Sigmoid colon (tissue), 4 donors: Measurements from ENCODE around the gene PRELID3B.

Source experiments
- EP300 ChIP-seq, 4 donors: sonication (generic); formaldehyde crosslinking; IDR thresholded peaks; one replicate each; pipeline ENCODE4 v1.6.1; 2017; ENCODE audit warnings: antibody characterized with exemption in 4 of 4
- POLR2A ChIP-seq, 2 donors: fragments of 450-650 bp; IDR thresholded peaks; one replicate each; pipeline ENCODE4 v1.6.1; 2016; ENCODE audit warnings: antibody characterized with exemption in 2 of 2, mild to moderate bottlenecking in 2 of 2, moderate library complexity in 2 of 2
- POLR2AphosphoS5 ChIP-seq, 4 donors: sonication (generic); formaldehyde crosslinking; IDR thresholded peaks; one replicate each; pipeline ENCODE4 v1.6.1; 2017; ENCODE audit warnings: antibody characterized with exemption in 4 of 4
- TF ChIP-seq, protein P1 (sequence below), 4 experiments: fragments of 450-650 bp in 3 of 4; fragments of 200-600 bp in 1 of 4; IDR thresholded peaks; one replicate each; pipeline ENCODE4 v1.5.1; 2016 to 2019; ENCODE audit warnings: antibody characterized with exemption in 4 of 4, mild to moderate bottlenecking in 3 of 4, moderate library complexity in 2 of 4

DNA sequence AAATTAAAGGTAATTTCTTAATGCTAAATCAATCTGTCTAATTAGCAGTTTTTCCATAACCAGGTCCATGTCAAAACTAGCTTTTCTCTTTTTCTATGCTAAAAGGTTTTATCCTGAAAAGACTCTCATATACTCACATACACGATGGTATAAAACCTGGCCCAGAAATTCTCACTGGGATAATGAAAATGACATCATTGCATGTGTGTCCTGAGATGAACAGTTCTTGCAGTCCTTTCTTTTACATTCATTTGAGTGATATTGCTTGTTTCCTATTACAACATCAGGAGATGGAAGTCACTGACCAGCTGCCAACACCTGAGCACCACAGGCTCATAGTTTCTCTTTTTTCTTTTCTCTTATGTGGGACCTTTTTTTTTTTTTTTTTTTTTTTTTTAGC is 7.9 kb upstream of the PRELID3B start:
- TF ChIP-seq, protein P1, sequence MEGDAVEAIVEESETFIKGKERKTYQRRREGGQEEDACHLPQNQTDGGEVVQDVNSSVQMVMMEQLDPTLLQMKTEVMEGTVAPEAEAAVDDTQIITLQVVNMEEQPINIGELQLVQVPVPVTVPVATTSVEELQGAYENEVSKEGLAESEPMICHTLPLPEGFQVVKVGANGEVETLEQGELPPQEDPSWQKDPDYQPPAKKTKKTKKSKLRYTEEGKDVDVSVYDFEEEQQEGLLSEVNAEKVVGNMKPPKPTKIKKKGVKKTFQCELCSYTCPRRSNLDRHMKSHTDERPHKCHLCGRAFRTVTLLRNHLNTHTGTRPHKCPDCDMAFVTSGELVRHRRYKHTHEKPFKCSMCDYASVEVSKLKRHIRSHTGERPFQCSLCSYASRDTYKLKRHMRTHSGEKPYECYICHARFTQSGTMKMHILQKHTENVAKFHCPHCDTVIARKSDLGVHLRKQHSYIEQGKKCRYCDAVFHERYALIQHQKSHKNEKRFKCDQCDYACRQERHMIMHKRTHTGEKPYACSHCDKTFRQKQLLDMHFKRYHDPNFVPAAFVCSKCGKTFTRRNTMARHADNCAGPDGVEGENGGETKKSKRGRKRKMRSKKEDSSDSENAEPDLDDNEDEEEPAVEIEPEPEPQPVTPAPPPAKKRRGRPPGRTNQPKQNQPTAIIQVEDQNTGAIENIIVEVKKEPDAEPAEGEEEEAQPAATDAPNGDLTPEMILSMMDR (IDR thresholded peaks at IDR 0.05) = no peak
- TF ChIP-seq POLR2A (IDR thresholded peaks at IDR 0.05) (no peak), POLR2AphosphoS5 (IDR thresholded peaks at IDR 0.05) (no peak), EP300 (IDR thresholded peaks at IDR 0.05) (no peak)
